ENCODE data around the gene HNRNPA3. TPM values are rescaled to one million over a fixed set of nuclear protein-coding genes. Genes with fewer than 3 reads are reported as not detected.

Gene HNRNPA3
- total and polyA plus RNA-seq, 2 donors (not counting 1 experiment from before 2014, with no cell fraction given), result 45.1 to 200 TPM

DNA sequence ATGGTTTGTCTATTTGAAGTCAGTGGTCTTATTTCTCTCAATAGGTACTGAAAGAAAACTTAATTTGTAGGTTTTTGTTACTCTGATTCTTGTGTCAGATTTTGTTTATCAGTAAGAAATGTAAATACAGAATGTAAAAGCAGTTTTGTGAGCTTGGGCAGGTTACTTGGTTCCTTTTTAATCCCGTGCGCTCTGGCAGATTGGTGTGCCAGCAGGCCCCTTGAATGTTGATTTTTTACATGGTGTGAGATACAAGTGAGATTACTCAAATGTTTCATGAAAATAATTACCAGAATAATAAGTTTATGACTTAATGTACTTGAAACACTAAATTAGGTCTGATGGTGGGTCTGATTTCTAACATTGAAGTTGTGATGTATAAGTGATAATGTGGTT lies 13.4 kb downstream of the HNRNPA3 start:
- 100% methylated on average over 1 of the region's 2 CpGs for WGBS (ENCODE audit: insufficient coverage)
- intact Hi-C loops (cut with micrococcal nuclease), result no loop called here
- Histone ChIP-seq H3K79me2 (ENCODE audit: control insufficient read depth, insufficient read depth, low read length) (no peaks in the 10 kb centered on the region), H3K36me3 (replicated peaks in 1 of 2; ENCODE audit: control extremely low read depth in 1 of 2, control insufficient read depth in 1 of 2, extremely low read depth in 1 of 2, insufficient read depth in 2 of 2, low read length in 1 of 2) (peaks cover 5 to 51% of the 10 kb centered on the region in 2 experiments), H3K27ac (ENCODE audit: low read length in 2 of 2) (no peak overlapping the region), H3K9me3 (ENCODE audit: control extremely low read depth in 1 of 3, control insufficient read depth in 2 of 3, insufficient read depth in 1 of 3, low read length in 2 of 3) (no peaks in the 10 kb centered on the region), H3K4me2 (replicated peaks; ENCODE audit: low read depth, low read length, poor library complexity, severe bottlenecking) (no peak overlapping the region), H3K27me3 (replicated peaks in 1 of 4; ENCODE audit: control extremely low read depth in 1 of 4, control insufficient read depth in 3 of 4, insufficient read depth in 4 of 4, low read length in 3 of 4) (no peaks in the 10 kb centered on the region), H3K4me1 (ENCODE audit: control insufficient read depth in 2 of 2, insufficient read depth in 2 of 2, low read length in 2 of 2) (no peaks in the 10 kb centered on the region), H3K4me3 (ENCODE audit: control extremely low read depth in 1 of 5, extremely low read depth in 1 of 5, insufficient read depth in 1 of 5, low read depth in 2 of 5, low read length in 4 of 5) (no peak overlapping the region), H3K9ac (ENCODE audit: low read length) (no peak overlapping the region), H4K20me1 (ENCODE audit: control insufficient read depth, insufficient read depth, low read length, poor library complexity, severe bottlenecking) (peaks cover 11% of the 10 kb centered on the region), H2AFZ (ENCODE audit: insufficient read depth, low read depth, low read length, poor library complexity, severe bottlenecking) (no peak overlapping the region)
- Mint-ChIP-seq H3K4me1 (peaks cover 20% of the 10 kb centered on the region), H3K9me3 (ENCODE audit: insufficient read depth) (no peaks in the 10 kb centered on the region), H3K27me3 (no peaks in the 10 kb centered on the region), H3K27ac (peak overlapping the region; percentile 38), H3K4me3 (no peak overlapping the region)
- no peak for TF ChIP-seq EZH2 (IDR thresholded peaks at IDR 0.05; ENCODE audit: borderline replicate concordance, insufficient read depth, low read depth, low read length, poor library complexity, severe bottlenecking)
- TF ChIP-seq, protein P1, sequence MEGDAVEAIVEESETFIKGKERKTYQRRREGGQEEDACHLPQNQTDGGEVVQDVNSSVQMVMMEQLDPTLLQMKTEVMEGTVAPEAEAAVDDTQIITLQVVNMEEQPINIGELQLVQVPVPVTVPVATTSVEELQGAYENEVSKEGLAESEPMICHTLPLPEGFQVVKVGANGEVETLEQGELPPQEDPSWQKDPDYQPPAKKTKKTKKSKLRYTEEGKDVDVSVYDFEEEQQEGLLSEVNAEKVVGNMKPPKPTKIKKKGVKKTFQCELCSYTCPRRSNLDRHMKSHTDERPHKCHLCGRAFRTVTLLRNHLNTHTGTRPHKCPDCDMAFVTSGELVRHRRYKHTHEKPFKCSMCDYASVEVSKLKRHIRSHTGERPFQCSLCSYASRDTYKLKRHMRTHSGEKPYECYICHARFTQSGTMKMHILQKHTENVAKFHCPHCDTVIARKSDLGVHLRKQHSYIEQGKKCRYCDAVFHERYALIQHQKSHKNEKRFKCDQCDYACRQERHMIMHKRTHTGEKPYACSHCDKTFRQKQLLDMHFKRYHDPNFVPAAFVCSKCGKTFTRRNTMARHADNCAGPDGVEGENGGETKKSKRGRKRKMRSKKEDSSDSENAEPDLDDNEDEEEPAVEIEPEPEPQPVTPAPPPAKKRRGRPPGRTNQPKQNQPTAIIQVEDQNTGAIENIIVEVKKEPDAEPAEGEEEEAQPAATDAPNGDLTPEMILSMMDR (IDR thresholded peaks at IDR 0.05), result no peak
- POLR2A ChIA-PET, result interaction anchor here (0.8 kb wide), 1 partner anchor 38 kb away, joined by 4 read pairs; the partner anchor contains the start of gene NFE2L2
- CTCF ChIA-PET, result interaction anchor here (5.4 kb wide), 1 partner anchor 62 kb away, joined by 46 read pairs; no protein-coding TSS in a partner anchor
- ATAC-seq (ENCODE audit: low read depth), result no peak
- DNase-seq, result no peak

DNA sequence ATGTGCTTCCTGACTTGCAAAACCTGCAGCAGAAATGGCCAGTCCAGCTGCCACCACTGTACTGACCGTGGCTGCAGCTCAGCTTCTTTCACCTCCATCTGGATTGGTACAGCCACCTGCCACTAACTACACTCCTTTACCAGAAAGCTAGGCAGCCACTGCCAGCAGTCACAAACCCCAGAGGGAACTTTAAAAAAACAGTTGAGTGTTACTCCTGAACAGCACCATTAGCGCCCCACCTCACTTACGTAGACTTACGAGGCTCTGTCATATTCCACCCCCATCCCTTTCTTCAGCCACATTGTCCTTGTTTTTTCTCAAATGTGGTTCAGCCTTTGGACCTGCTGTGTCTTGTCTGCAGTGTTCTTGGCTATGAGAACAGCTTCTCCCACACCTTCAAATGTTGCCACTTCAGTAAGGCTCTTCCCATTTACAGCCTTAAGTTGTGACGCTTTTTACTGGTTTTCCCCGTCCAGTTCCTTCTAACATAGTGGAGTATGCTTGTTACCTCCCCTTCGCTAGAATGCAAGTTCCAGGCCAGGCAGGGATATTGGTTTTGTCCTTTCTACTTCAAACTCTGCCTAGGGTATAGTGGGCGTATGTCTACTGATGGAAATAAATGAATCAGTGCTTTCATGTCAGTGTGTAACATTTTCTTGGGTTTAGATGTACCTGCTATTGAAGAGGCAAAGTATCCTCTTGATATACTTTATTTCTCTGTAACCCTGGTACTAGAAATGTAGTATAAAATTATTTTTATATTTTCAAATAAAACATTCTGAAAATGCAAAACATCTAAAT lies 17.0 kb downstream of the HNRNPA3 start:
- peaks cover 20% of the 10 kb centered on the region for H3K4me1 Mint-ChIP-seq

More for the DNA sequence above, 17.0 kb downstream of the HNRNPA3 start:
- Mint-ChIP-seq H3K9me3 (ENCODE audit: insufficient read depth) (no peaks in the 10 kb centered on the region), H3K4me3 (no peak overlapping the region), H3K27ac (no peak overlapping the region), H3K27me3 (no peaks in the 10 kb centered on the region)
- no peak for ATAC-seq (ENCODE audit: low read depth)
- no peak overlapping the region for H3K4me3 ChIP-seq (ENCODE audit: control extremely low read depth in 1 of 5, extremely low read depth in 1 of 5, insufficient read depth in 1 of 5, low read depth in 2 of 5, low read length in 4 of 5)
- TF ChIP-seq, protein P1 (IDR thresholded peaks at IDR 0.05), result no peak
- TF ChIP-seq EZH2 (IDR thresholded peaks at IDR 0.05; ENCODE audit: borderline replicate concordance, insufficient read depth, low read depth, low read length, poor library complexity, severe bottlenecking), result no peak
- H3K79me2 ChIP-seq (ENCODE audit: control insufficient read depth, insufficient read depth, low read length), result peaks cover 8% of the 10 kb centered on the region
- no peak overlapping the region for H3K4me2 ChIP-seq (replicated peaks; ENCODE audit: low read depth, low read length, poor library complexity, severe bottlenecking)
- ChIA-PET POLR2A (no interaction called here), CTCF (interaction anchor here (1.1 to 5.4 kb wide), 7 partner anchors 10 to 66 kb away, joined by 3 to 46 read pairs (median 6); partner anchors contain the start of gene HNRNPA3)
- no peaks in the 10 kb centered on the region for H3K9me3 ChIP-seq (ENCODE audit: control extremely low read depth in 1 of 3, control insufficient read depth in 2 of 3, insufficient read depth in 1 of 3, low read length in 2 of 3)
- DNase-seq, result no peak
- intact Hi-C loops (cut with micrococcal nuclease), result no loop called here
- H4K20me1 ChIP-seq (ENCODE audit: control insufficient read depth, insufficient read depth, low read length, poor library complexity, severe bottlenecking), result peaks cover 15% of the 10 kb centered on the region
- H3K9ac ChIP-seq (ENCODE audit: low read length), result no peak overlapping the region
- H3K4me1 ChIP-seq (ENCODE audit: control insufficient read depth in 2 of 2, insufficient read depth in 2 of 2, low read length in 2 of 2), result no peaks in the 10 kb centered on the region
- no peak overlapping the region for H2AFZ ChIP-seq (ENCODE audit: insufficient read depth, low read depth, low read length, poor library complexity, severe bottlenecking)
- H3K27me3 ChIP-seq (replicated peaks in 1 of 4; ENCODE audit: control extremely low read depth in 1 of 4, control insufficient read depth in 3 of 4, insufficient read depth in 4 of 4, low read length in 3 of 4), result no peaks in the 10 kb centered on the region
- 99% methylated on average over 5 of the region's 8 CpGs for WGBS (ENCODE audit: insufficient coverage)
- H3K27ac ChIP-seq (ENCODE audit: low read length in 2 of 2), result peak overlapping the region in 1 of 2 donors; percentile 2
- peaks cover 9 to 54% of the 10 kb centered on the region in 2 experiments for H3K36me3 ChIP-seq (replicated peaks in 1 of 2; ENCODE audit: control extremely low read depth in 1 of 2, control insufficient read depth in 1 of 2, extremely low read depth in 1 of 2, insufficient read depth in 2 of 2, low read length in 1 of 2)

All from B cell (primary cell).